SK-N-SH treated with all-trans-retinoic acid at 6 μM for 48 hours (cell line): ENCODE results near the gene NRL.

ENCODE experiments used
- ATAC-seq: fragments of 200-7000 bp; cut with Tn5 transposase; 3 replicates; pipeline ENCODE4 v1.9.1; 2020; ENCODE audit warnings: mild to moderate bottlenecking, moderate library complexity
- ARNTL ChIP-seq: fragments of 450-650 bp; formaldehyde crosslinking; IDR thresholded peaks from 2 replicates; pipeline ENCODE4 v1.5.0; 2020; ENCODE audit warnings: low read depth, mild to moderate bottlenecking, moderate library complexity, borderline replicate concordance
- BACH2 ChIP-seq: fragments of 250-450 bp; sonication (Bioruptor Pico); IDR thresholded peaks from 2 replicates; pipeline ENCODE4 v1.9.0; 2021; ENCODE audit warnings: mild to moderate bottlenecking, borderline replicate concordance
- CSDC2 ChIP-seq: fragments of 250-450 bp; sonication (Bioruptor Pico); IDR thresholded peaks from 2 replicates; pipeline ENCODE4 v1.5.0; 2020; ENCODE audit warnings: mild to moderate bottlenecking, moderate library complexity
- ESRRG ChIP-seq: fragments of 250-450 bp; sonication (Bioruptor Pico); IDR thresholded peaks from 2 replicates; pipeline ENCODE4 v1.6.1; 2021; ENCODE audit warnings: mild to moderate bottlenecking
- GLIS3 ChIP-seq: fragments of 250-450 bp; sonication (Bioruptor Pico); IDR thresholded peaks from 2 replicates; pipeline ENCODE4 v1.5.0; 2020; ENCODE audit warnings: mild to moderate bottlenecking, moderate library complexity
- ISL1 ChIP-seq: fragments of 250-450 bp; sonication (Bioruptor Pico); IDR thresholded peaks from 2 replicates; pipeline ENCODE4 v2.1.2; 2022; ENCODE audit warnings: mild to moderate bottlenecking, moderate library complexity
- OSR1 ChIP-seq: fragments of 250-450 bp; sonication (Bioruptor Pico); IDR thresholded peaks from 2 replicates; pipeline ENCODE4 v1.8.0; 2022; ENCODE audit warnings: moderate library complexity, mild to moderate bottlenecking, inconsistent platforms
- PPARA ChIP-seq: fragments of 250-450 bp; sonication (Bioruptor Pico); IDR thresholded peaks from 2 replicates; pipeline ENCODE4 v1.5.0; 2020; ENCODE audit warnings: mild to moderate bottlenecking, borderline replicate concordance
- RARB ChIP-seq: fragments of 250-450 bp; sonication (Bioruptor Pico); IDR thresholded peaks from 2 replicates; pipeline ENCODE4 v1.8.0; 2021; ENCODE audit warnings: mild to moderate bottlenecking, moderate library complexity
- SNAI2 ChIP-seq: fragments of 250-450 bp; sonication (Bioruptor Pico); IDR thresholded peaks from 2 replicates; pipeline ENCODE4 v1.5.0; 2020; ENCODE audit warnings: mild to moderate bottlenecking, moderate library complexity
- TCF4 ChIP-seq: fragments of 250-450 bp; sonication (Bioruptor Pico); IDR thresholded peaks from 2 replicates; pipeline ENCODE4 v1.8.0; 2021; ENCODE audit warnings: mild to moderate bottlenecking, moderate library complexity, borderline replicate concordance
- TOX ChIP-seq: fragments of 250-450 bp; sonication (Bioruptor Pico); IDR thresholded peaks from 2 replicates; pipeline ENCODE4 v1.8.0; 2021; ENCODE audit warnings: mild to moderate bottlenecking, moderate library complexity, borderline replicate concordance
- ZC3H10 ChIP-seq: fragments of 250-450 bp; sonication (Bioruptor Pico); IDR thresholded peaks from 2 replicates; pipeline ENCODE4 v1.5.1; 2021; ENCODE audit warnings: mild to moderate bottlenecking, moderate library complexity
- ZFP3 ChIP-seq: fragments of 250-450 bp; sonication (Bioruptor Pico); IDR thresholded peaks from 2 replicates; pipeline ENCODE4 v1.5.0; 2020; ENCODE audit warnings: mild to moderate bottlenecking, moderate library complexity
- ZFP30 ChIP-seq: fragments of 450-650 bp; formaldehyde crosslinking; IDR thresholded peaks from 2 replicates; pipeline ENCODE4 v1.5.0; 2022; ENCODE audit warnings: mild to moderate bottlenecking, moderate library complexity
- ZNF565 ChIP-seq: fragments of 450-650 bp; formaldehyde crosslinking; conservative IDR thresholded peaks from 2 replicates; pipeline ENCODE4 v1.5.0; 2020; ENCODE audit warnings: low read depth, mild to moderate bottlenecking, moderate library complexity
- ZNF70 ChIP-seq: fragments of 450-650 bp; formaldehyde crosslinking; IDR thresholded peaks from 2 replicates; pipeline ENCODE4 v1.5.0; 2020; ENCODE audit warnings: mild to moderate bottlenecking, moderate library complexity
- ZNF8 ChIP-seq: fragments of 450-650 bp; formaldehyde crosslinking; IDR thresholded peaks from 2 replicates; pipeline ENCODE4 v1.5.0; 2020; ENCODE audit warnings: mild to moderate bottlenecking, moderate library complexity
- TF ChIP-seq, protein P1 (sequence below): fragments of 250-450 bp; sonication (Bioruptor Pico); IDR thresholded peaks from 2 replicates; pipeline ENCODE4 v1.8.0; 2020; ENCODE audit warnings: mild to moderate bottlenecking, moderate library complexity, borderline replicate concordance
- TF ChIP-seq, protein P2 (sequence below): fragments of 250-450 bp; sonication (Bioruptor Pico); IDR thresholded peaks from 2 replicates; pipeline ENCODE4 v1.8.0; 2021; ENCODE audit warnings: low read depth, mild to moderate bottlenecking, moderate library complexity, borderline replicate concordance
- TF ChIP-seq, protein P3 (sequence below): fragments of 250-450 bp; sonication (Bioruptor Pico); IDR thresholded peaks from 2 replicates; pipeline ENCODE4 v1.5.0; 2020; ENCODE audit warnings: mild to moderate bottlenecking, moderate library complexity
- TF ChIP-seq, protein P4 (sequence below): fragments of 250-450 bp; sonication (Bioruptor Pico); IDR thresholded peaks from 2 replicates; pipeline ENCODE4 v1.5.1; 2021; ENCODE audit warnings: mild to moderate bottlenecking, moderate library complexity

Gene NRL

DNA sequence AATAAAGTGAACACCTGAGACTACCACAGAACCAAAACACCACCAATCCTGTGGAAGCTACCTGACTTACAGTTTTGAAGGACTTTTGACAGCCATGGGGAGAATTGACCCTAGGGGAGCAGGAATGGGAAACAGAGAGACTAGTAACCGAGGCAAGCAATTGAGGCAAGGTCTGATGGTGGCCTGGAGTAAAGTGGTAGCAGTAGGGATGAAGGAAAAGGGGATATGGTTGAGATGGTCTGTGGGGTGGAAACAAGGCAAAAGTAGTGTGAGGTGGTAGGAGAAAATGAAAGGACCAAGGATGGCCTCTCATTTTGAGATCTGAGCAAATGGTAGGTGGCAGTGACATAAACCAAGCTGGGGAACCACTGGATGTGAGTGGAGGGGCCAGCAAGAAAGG is 42.1 kb upstream of the NRL start:
- no peak for TF ChIP-seq ESRRG (CRISPR knock-in tag)
- TF ChIP-seq SNAI2 (CRISPR knock-in tag) = no peak
- TF ChIP-seq TOX (CRISPR knock-in tag) = no peak
- TF ChIP-seq ZNF565 (CRISPR knock-in tag) = no peak
- no peak for TF ChIP-seq RARB (CRISPR knock-in tag)
- no peak for TF ChIP-seq GLIS3 (CRISPR knock-in tag)
- TF ChIP-seq BACH2 (CRISPR knock-in tag) = no peak
- TF ChIP-seq PPARA = no peak
- TF ChIP-seq ARNTL (CRISPR knock-in tag) = no peak
- TF ChIP-seq ZC3H10 (CRISPR knock-in tag) = no peak
- no peak for TF ChIP-seq ISL1 (CRISPR knock-in tag)
- TF ChIP-seq, protein P1, sequence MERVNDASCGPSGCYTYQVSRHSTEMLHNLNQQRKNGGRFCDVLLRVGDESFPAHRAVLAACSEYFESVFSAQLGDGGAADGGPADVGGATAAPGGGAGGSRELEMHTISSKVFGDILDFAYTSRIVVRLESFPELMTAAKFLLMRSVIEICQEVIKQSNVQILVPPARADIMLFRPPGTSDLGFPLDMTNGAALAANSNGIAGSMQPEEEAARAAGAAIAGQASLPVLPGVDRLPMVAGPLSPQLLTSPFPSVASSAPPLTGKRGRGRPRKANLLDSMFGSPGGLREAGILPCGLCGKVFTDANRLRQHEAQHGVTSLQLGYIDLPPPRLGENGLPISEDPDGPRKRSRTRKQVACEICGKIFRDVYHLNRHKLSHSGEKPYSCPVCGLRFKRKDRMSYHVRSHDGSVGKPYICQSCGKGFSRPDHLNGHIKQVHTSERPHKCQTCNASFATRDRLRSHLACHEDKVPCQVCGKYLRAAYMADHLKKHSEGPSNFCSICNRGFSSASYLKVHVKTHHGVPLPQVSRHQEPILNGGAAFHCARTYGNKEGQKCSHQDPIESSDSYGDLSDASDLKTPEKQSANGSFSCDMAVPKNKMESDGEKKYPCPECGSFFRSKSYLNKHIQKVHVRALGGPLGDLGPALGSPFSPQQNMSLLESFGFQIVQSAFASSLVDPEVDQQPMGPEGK (CRISPR knock-in tag) = no peak
- TF ChIP-seq, protein P2, sequence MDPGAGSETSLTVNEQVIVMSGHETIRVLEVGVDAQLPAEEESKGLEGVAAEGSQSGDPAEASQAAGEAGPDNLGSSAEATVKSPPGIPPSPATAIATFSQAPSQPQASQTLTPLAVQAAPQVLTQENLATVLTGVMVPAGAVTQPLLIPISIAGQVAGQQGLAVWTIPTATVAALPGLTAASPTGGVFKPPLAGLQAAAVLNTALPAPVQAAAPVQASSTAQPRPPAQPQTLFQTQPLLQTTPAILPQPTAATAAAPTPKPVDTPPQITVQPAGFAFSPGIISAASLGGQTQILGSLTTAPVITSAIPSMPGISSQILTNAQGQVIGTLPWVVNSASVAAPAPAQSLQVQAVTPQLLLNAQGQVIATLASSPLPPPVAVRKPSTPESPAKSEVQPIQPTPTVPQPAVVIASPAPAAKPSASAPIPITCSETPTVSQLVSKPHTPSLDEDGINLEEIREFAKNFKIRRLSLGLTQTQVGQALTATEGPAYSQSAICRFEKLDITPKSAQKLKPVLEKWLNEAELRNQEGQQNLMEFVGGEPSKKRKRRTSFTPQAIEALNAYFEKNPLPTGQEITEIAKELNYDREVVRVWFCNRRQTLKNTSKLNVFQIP (CRISPR knock-in tag) = no peak
- no peak for TF ChIP-seq ZFP3 (CRISPR knock-in tag)
- TF ChIP-seq OSR1 (CRISPR knock-in tag) = no peak
- TF ChIP-seq ZFP30 (CRISPR knock-in tag) = no peak
- TF ChIP-seq ZNF8 (CRISPR knock-in tag) = no peak
- no peak for ATAC-seq

DNA sequence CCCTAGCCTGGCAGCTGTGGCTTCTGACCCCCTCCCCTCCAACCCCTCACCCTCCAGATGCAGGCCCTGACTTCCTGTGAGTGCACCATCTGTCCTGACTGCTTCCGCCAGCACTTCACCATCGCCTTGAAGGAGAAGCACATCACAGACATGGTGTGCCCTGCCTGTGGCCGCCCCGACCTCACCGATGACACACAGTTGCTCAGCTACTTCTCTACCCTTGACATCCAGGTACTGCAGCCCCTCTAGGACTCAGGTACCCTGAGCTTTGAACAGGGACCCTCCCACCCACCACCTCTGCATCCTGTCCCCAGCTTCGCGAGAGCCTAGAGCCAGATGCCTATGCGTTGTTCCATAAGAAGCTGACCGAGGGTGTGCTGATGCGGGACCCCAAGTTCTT is 40.4 kb upstream of the NRL start:
- no peak for ATAC-seq

More for the DNA sequence above, 40.4 kb upstream of the NRL start:
- TF ChIP-seq ZFP30 (CRISPR knock-in tag) = no peak
- no peak for TF ChIP-seq SNAI2 (CRISPR knock-in tag)
- TF ChIP-seq, protein P1 (CRISPR knock-in tag) = no peak
- TF ChIP-seq, protein P3, sequence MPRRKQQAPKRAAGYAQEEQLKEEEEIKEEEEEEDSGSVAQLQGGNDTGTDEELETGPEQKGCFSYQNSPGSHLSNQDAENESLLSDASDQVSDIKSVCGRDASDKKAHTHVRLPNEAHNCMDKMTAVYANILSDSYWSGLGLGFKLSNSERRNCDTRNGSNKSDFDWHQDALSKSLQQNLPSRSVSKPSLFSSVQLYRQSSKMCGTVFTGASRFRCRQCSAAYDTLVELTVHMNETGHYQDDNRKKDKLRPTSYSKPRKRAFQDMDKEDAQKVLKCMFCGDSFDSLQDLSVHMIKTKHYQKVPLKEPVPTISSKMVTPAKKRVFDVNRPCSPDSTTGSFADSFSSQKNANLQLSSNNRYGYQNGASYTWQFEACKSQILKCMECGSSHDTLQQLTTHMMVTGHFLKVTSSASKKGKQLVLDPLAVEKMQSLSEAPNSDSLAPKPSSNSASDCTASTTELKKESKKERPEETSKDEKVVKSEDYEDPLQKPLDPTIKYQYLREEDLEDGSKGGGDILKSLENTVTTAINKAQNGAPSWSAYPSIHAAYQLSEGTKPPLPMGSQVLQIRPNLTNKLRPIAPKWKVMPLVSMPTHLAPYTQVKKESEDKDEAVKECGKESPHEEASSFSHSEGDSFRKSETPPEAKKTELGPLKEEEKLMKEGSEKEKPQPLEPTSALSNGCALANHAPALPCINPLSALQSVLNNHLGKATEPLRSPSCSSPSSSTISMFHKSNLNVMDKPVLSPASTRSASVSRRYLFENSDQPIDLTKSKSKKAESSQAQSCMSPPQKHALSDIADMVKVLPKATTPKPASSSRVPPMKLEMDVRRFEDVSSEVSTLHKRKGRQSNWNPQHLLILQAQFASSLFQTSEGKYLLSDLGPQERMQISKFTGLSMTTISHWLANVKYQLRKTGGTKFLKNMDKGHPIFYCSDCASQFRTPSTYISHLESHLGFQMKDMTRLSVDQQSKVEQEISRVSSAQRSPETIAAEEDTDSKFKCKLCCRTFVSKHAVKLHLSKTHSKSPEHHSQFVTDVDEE = no peak
- no peak for TF ChIP-seq RARB (CRISPR knock-in tag)
- TF ChIP-seq, protein P4, sequence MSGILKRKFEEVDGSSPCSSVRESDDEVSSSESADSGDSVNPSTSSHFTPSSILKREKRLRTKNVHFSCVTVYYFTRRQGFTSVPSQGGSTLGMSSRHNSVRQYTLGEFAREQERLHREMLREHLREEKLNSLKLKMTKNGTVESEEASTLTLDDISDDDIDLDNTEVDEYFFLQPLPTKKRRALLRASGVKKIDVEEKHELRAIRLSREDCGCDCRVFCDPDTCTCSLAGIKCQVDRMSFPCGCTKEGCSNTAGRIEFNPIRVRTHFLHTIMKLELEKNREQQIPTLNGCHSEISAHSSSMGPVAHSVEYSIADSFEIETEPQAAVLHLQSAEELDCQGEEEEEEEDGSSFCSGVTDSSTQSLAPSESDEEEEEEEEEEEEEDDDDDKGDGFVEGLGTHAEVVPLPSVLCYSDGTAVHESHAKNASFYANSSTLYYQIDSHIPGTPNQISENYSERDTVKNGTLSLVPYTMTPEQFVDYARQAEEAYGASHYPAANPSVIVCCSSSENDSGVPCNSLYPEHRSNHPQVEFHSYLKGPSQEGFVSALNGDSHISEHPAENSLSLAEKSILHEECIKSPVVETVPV (CRISPR knock-in tag) = no peak
- no peak for TF ChIP-seq ZNF70 (CRISPR knock-in tag)
- no peak for TF ChIP-seq ISL1 (CRISPR knock-in tag)
- TF ChIP-seq TCF4 = no peak
- no peak for TF ChIP-seq GLIS3 (CRISPR knock-in tag)
- TF ChIP-seq CSDC2 (CRISPR knock-in tag) = no peak
- TF ChIP-seq BACH2 (CRISPR knock-in tag) = no peak
- TF ChIP-seq ESRRG (CRISPR knock-in tag) = no peak
- no peak for TF ChIP-seq ZNF565 (CRISPR knock-in tag)
- TF ChIP-seq ZC3H10 (CRISPR knock-in tag) = no peak
- no peak for TF ChIP-seq OSR1 (CRISPR knock-in tag)
- no peak for TF ChIP-seq ZNF8 (CRISPR knock-in tag)
- no peak for TF ChIP-seq TOX (CRISPR knock-in tag)
